Measurements from ENCODE around the gene SPOUT1.
A peak's percentile ranks its signal among the peaks of the same experiment; 100 is the strongest.

SPOUT1 gene

GRCh38 chr9:128823903-128824406 lies 5.6 kb downstream of the SPOUT1 start:
- H3K27me3 Mint-ChIP-seq: no peaks in the 10 kb centered on the region
- peaks cover 33 to 54% of the 10 kb centered on the region in 2 donors for H3K4me1 Mint-ChIP-seq
- ATAC-seq (replicated peaks): no peak
- no peaks in the 10 kb centered on the region for H3K9me3 Mint-ChIP-seq
- H3K27ac Mint-ChIP-seq: peak overlapping the region; percentile 56
- DNase-seq: no peak
- no peak overlapping the region for H3K4me3 Mint-ChIP-seq
- peaks cover 59 to 70% of the 10 kb centered on the region in 2 donors for H3K36me3 Mint-ChIP-seq

DNA sequence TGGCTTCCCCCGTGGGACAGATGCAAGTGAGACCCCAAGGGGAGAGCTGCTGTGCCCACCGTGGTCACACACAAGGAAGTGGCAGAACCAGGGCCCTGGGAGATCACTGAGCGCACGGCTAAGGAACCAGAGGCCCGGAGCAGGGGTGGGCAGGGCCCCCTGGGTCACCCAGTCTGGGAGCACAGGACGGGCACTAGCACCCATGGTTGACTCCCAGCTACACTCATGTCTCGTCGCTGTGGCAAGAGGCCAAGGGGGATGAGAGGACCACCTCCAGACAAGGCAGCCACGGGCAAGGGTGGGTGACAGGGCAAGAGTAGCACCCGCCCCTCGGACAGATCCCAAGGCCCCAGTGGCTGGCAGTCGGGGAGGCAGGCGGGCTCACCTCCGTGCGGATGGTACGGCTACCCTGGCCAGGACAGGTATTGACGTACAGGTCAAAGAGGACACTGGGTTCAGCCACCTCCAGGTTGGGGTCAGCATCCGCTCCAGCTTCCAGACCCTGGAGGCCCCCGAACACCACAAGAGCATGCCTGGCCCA lies 6.2 kb downstream of the SPOUT1 start:
- no peak for ATAC-seq (replicated peaks)
- Mint-ChIP-seq H3K4me3 (no peak overlapping the region), H3K9me3 (no peaks in the 10 kb centered on the region), H3K4me1 (peaks cover 28 to 49% of the 10 kb centered on the region in 2 donors), H3K27me3 (no peaks in the 10 kb centered on the region), H3K36me3 (peaks cover 54 to 65% of the 10 kb centered on the region in 2 donors), H3K27ac (no peak overlapping the region)
- no peak for DNase-seq

GRCh38 chr9:128822407-128823042 lies 7.1 kb downstream of the SPOUT1 start:
- no peaks in the 10 kb centered on the region for H3K9me3 Mint-ChIP-seq
- peaks cover 52 to 64% of the 10 kb centered on the region in 2 donors for H3K36me3 Mint-ChIP-seq
- no peaks in the 10 kb centered on the region for H3K27me3 Mint-ChIP-seq
- no peak overlapping the region for H3K4me3 Mint-ChIP-seq
- peak overlapping the region; percentile 20 for H3K27ac Mint-ChIP-seq
- ATAC-seq (replicated peaks) (no peak), DNase-seq (no peak)
- H3K4me1 Mint-ChIP-seq: peaks cover 28 to 46% of the 10 kb centered on the region in 2 donors

- Mint-ChIP-seq H3K27ac (peak overlapping the region; percentile 57), H3K27me3 (no peaks in the 10 kb centered on the region), H3K36me3 (peaks cover 47 to 57% of the 10 kb centered on the region in 2 donors), H3K9me3 (no peaks in the 10 kb centered on the region), H3K4me1 (peaks cover 25 to 39% of the 10 kb centered on the region in 2 donors), H3K4me3 (peak overlapping the region; percentile 0 to 68)
- ATAC-seq (replicated peaks) (no peak), DNase-seq (no peak)
These were observed 7.8 kb downstream of the SPOUT1 start for GRCh38 chr9:128821584-128822406.

GRCh38 chr9:128820665-128821583 lies 8.7 kb downstream of the SPOUT1 start:
- peak overlapping the region; percentile 57 for H3K27ac Mint-ChIP-seq
- peaks cover 22 to 34% of the 10 kb centered on the region in 2 donors for H3K4me1 Mint-ChIP-seq
- ATAC-seq (replicated peaks) (no peak), DNase-seq (no peak)
- peaks cover 41 to 50% of the 10 kb centered on the region in 2 donors for H3K36me3 Mint-ChIP-seq
- peak overlapping the region; percentile 9 to 68 for H3K4me3 Mint-ChIP-seq
- H3K9me3 Mint-ChIP-seq: no peaks in the 10 kb centered on the region
- no peaks in the 10 kb centered on the region for H3K27me3 Mint-ChIP-seq

DNA sequence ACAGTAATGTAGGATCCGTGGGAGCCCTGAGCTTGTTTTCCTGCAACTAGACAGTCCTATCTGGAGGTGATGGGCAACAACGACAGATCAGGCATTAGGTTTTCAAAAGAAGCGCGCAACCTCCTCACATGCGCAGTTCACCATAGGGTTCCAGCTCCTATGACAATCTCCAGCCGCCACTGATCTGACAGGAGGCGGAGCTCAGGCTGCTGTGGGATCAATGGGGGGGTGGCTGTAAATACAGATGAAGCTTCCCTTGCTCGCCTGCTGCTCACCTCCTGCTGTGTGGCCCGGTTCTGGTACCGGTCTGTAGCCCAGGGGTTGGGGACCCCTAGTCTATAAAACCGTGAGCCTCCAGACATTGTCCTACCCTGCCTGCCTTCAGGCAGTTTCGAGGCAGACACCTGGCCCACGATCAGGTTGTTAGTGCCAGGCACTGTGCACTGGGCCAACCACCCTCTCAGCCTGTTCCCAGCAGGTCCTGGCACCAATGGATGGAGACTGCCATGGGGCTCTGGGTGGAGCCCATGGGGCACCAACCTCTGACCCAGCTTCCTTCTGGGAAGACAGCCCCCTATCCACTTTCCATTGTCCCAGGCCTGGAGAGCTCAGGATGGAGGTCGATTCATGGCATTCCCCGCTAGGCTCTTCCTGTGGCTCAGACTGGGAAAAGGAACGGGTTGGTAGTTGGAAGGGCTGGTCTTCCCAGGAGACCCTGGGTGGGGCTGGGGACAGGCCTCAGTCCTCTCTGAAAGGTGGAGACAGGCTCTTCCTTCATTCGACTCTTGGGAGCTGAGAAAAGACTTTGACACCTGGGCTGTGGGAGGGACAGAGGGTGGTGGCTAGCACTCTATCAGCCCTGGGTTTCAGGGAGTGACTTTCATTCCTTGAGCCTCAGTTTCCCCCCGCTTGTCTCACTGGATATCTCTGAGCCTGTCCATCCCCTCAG lies 9.6 kb downstream of the SPOUT1 start:
- Mint-ChIP-seq H3K4me1 (peaks cover 25 to 34% of the 10 kb centered on the region in 2 donors), H3K27ac (peak overlapping the region; percentile 31), H3K4me3 (peak overlapping the region; percentile 64 to 86), H3K9me3 (no peaks in the 10 kb centered on the region), H3K27me3 (no peaks in the 10 kb centered on the region), H3K36me3 (peaks cover 38 to 41% of the 10 kb centered on the region in 2 donors)
- ATAC-seq (replicated peaks): no peak
- no peak for DNase-seq

- Mint-ChIP-seq H3K4me1 (peaks cover 25 to 34% of the 10 kb centered on the region in 2 donors), H3K9me3 (no peaks in the 10 kb centered on the region), H3K27me3 (no peaks in the 10 kb centered on the region), H3K4me3 (peak overlapping the region; percentile 81 to 86), H3K27ac (peak overlapping the region; percentile 51), H3K36me3 (peaks cover 32% of the 10 kb centered on the region in 2 donors)
- DNase-seq (peak; percentile 39), ATAC-seq (replicated peaks) (peak; percentile 53 to 60)
These were observed 10.5 kb downstream of the SPOUT1 start for GRCh38 chr9:128818839-128819715.

- peak; percentile 87 to 89 for ATAC-seq (replicated peaks)
- peaks cover 24 to 26% of the 10 kb centered on the region in 2 donors for H3K36me3 Mint-ChIP-seq
- no peaks in the 10 kb centered on the region for H3K27me3 Mint-ChIP-seq
- H3K4me1 Mint-ChIP-seq: peaks cover 24 to 34% of the 10 kb centered on the region in 2 donors
- peak within 1 kb of the TSS; percentile 93 for H3K27ac Mint-ChIP-seq
- no peaks in the 10 kb centered on the region for H3K9me3 Mint-ChIP-seq
- H3K4me3 Mint-ChIP-seq: peak within 1 kb of the TSS; percentile 81 to 86
- peak; percentile 99 for DNase-seq
These were observed 11.3 kb downstream of the SPOUT1 start, which contains the start of gene ENDOG for GRCh38 chr9:128818099-128818838. TSS of gene ENDOG (plus strand) at chr9:128818500. CDS start at chr9:128818685, 185 bp downstream.

DNA sequence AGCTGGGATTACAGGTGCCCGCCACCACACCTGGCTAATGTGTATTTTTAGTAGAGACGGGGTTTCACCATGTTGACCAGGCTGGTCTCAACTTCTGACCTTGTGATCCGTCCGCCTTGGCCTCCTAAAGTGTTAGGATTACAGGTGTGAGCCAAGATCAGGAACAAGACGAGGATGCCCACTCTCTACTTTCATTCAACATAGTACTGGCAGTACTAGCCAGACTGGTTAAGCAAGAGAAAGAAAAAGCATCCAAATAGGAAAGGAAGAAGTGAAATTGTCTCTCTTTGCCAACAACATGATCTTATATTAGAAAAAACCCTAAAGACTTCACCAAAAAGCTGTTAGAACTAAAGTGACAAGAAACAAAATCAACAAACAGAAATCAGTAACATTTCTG lies 18.7 kb downstream of the SPOUT1 start:
- Mint-ChIP-seq H3K4me1 (peaks cover 8 to 18% of the 10 kb centered on the region in 2 donors), H3K27ac (peak overlapping the region; percentile 42), H3K4me3 (no peak overlapping the region), H3K36me3 (peaks cover 16 to 31% of the 10 kb centered on the region in 2 donors), H3K9me3 (no peaks in the 10 kb centered on the region), H3K27me3 (no peaks in the 10 kb centered on the region)
- ATAC-seq (replicated peaks): no peak
- no peak for DNase-seq

DNA sequence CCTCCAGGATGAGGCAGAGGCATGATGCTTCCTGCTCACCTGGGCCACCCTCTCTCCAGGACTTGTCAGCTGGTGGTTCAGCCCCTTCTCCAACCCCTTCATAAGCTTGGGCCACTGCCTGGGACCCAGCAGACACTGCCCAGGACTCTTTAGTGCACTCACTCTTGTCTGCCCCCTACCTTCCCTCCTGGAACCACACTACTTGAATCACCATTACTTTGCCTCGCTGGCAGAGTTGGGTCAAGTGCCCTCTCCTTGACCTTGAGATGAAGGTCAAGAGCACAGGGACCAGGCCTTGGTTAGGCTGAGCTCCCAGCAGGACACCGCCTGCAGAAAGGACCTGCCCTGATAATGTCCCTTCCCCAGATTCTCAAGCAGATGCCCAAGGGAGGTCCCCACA lies 19.8 kb downstream of the SPOUT1 start:
- Mint-ChIP-seq H3K27me3 (no peaks in the 10 kb centered on the region), H3K4me1 (peaks cover 4 to 18% of the 10 kb centered on the region in 2 donors), H3K9me3 (no peaks in the 10 kb centered on the region), H3K27ac (peak overlapping the region; percentile 33), H3K4me3 (no peak overlapping the region), H3K36me3 (peaks cover 20 to 38% of the 10 kb centered on the region in 2 donors)
- DNase-seq (no peak), ATAC-seq (replicated peaks) (peak in 1 of 2 donors; percentile 7)

- Mint-ChIP-seq H3K9me3 (no peaks in the 10 kb centered on the region), H3K27ac (peak overlapping the region; percentile 9), H3K4me1 (peaks cover 4 to 18% of the 10 kb centered on the region in 2 donors), H3K4me3 (no peak overlapping the region), H3K27me3 (no peaks in the 10 kb centered on the region), H3K36me3 (peaks cover 23 to 40% of the 10 kb centered on the region in 2 donors)
- ATAC-seq (replicated peaks) (peak; percentile 6 to 22), DNase-seq (no peak)
These were observed 20.5 kb downstream of the SPOUT1 start for GRCh38 chr9:128809036-128809599.
